Nephron progenitor cell (in vitro differentiated cells): ENCODE measurements around the gene TRPC4AP.

Experiments used
- DNase-seq: peaks from one replicate; pipeline ENCODE4 v3.0.0; 2021
- H3K27ac Mint-ChIP-seq: 2 replicates; pipeline ENCODE4 v1.8.0; 2021; ENCODE audit warnings: mild to moderate bottlenecking, moderate library complexity, mixed read lengths
- H3K27me3 Mint-ChIP-seq: 2 replicates; pipeline ENCODE4 v1.8.0; 2021; ENCODE audit warnings: mild to moderate bottlenecking, low read depth, mixed read lengths; ENCODE audit not compliant: poor library complexity
- H3K36me3 Mint-ChIP-seq: 2 replicates; pipeline ENCODE4 v1.8.0; 2021; ENCODE audit warnings: low read depth, mixed read lengths
- H3K4me1 Mint-ChIP-seq: 2 replicates; pipeline ENCODE4 v1.8.0; 2021; ENCODE audit warnings: mixed read lengths
- H3K4me3 Mint-ChIP-seq: 2 replicates; pipeline ENCODE4 v1.8.0; 2021; ENCODE audit warnings: mild to moderate bottlenecking, moderate library complexity, mixed read lengths
- H3K9me3 Mint-ChIP-seq: 2 replicates; pipeline ENCODE4 v1.8.0; 2021; ENCODE audit warnings: mild to moderate bottlenecking, moderate library complexity, mixed read lengths
- TF ChIP-seq, protein P1 (sequence below): fragments of 200-600 bp; sonication (generic); IDR thresholded peaks from 2 replicates; pipeline ENCODE4 v1.5.0; 2021; ENCODE audit warnings: antibody characterized with exemption

The TRPC4AP gene

DNA sequence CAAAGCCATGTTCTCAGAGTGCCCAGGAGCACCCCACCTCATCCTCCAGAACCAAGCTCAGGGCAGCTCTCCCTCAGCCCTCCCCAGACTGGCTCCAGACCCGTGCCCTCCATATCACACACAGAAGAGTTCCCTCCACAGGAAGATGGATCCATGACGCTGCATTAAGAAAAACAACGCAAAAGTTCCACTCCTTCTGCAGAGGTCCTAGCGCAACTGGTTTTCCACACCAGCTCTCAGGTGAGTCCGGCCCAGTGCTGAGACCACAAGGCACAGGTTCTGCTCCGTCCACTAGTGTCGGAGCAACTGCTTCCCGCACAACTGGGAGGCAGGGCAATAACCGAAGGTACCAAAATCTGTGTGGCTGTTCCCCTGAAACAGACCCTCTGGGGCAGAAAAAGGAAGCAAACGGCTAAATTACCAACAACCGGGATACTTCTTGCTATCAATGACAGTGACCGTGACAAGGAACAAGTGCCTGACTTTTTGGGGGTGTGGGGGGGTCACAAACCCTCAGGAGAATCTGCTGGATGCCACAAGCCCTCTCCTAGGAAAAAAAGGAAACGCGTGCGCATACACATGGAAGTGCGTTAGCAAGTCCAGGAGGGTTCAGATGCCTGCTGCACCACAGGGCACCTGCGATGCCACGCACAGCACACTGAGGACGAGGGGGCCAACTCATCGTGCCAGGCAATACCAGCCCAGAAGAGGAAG is 87.7 kb downstream of the TRPC4AP start:
- Mint-ChIP-seq H3K27me3 (no peaks in the 10 kb centered on the region), H3K27ac (no peak overlapping the region), H3K9me3 (no peaks in the 10 kb centered on the region), H3K4me1 (no peaks in the 10 kb centered on the region), H3K4me3 (no peak overlapping the region), H3K36me3 (peaks cover 37% of the 10 kb centered on the region)
- TF ChIP-seq, protein P1, sequence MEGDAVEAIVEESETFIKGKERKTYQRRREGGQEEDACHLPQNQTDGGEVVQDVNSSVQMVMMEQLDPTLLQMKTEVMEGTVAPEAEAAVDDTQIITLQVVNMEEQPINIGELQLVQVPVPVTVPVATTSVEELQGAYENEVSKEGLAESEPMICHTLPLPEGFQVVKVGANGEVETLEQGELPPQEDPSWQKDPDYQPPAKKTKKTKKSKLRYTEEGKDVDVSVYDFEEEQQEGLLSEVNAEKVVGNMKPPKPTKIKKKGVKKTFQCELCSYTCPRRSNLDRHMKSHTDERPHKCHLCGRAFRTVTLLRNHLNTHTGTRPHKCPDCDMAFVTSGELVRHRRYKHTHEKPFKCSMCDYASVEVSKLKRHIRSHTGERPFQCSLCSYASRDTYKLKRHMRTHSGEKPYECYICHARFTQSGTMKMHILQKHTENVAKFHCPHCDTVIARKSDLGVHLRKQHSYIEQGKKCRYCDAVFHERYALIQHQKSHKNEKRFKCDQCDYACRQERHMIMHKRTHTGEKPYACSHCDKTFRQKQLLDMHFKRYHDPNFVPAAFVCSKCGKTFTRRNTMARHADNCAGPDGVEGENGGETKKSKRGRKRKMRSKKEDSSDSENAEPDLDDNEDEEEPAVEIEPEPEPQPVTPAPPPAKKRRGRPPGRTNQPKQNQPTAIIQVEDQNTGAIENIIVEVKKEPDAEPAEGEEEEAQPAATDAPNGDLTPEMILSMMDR: no peak
- DNase-seq: no peak

DNA sequence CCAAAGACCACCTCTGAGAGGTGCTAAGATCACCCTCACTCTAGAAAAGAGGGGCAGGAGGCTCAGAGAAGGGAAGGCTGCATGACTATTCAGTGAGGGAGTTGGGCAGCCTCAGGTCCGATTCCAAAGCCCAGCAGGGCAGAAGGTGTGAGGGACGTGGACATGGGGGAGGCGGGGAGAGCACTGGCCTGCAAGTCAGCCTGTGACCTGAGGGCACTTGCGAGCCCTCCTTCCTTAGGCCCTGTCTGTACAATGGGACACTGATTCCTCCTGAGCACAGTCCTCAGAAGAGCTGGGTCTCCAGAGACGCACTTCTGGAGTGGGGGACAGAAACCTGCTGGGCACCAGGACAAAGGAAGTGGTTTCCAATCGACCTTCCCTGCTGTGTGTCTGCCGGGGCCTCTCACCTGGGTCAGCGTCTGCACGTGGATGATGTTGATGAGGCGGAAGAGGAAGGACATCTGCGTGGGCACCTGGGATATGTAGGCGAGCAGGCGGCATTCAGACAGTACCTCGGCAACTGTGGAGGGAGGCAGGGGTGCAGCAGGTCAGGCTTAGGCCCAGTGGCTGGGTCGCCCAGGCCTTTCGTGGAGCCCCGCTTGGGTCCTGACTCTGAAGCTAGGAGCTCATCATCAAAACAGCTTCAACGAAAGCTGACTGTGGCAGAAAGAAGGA is 88.4 kb downstream of the TRPC4AP start:
- Mint-ChIP-seq H3K4me3 (no peak overlapping the region), H3K9me3 (no peaks in the 10 kb centered on the region), H3K36me3 (peaks cover 35% of the 10 kb centered on the region), H3K27ac (peak overlapping the region; percentile 61), H3K4me1 (no peaks in the 10 kb centered on the region), H3K27me3 (no peaks in the 10 kb centered on the region)
- TF ChIP-seq, protein P1: no peak
- no peak for DNase-seq

DNA sequence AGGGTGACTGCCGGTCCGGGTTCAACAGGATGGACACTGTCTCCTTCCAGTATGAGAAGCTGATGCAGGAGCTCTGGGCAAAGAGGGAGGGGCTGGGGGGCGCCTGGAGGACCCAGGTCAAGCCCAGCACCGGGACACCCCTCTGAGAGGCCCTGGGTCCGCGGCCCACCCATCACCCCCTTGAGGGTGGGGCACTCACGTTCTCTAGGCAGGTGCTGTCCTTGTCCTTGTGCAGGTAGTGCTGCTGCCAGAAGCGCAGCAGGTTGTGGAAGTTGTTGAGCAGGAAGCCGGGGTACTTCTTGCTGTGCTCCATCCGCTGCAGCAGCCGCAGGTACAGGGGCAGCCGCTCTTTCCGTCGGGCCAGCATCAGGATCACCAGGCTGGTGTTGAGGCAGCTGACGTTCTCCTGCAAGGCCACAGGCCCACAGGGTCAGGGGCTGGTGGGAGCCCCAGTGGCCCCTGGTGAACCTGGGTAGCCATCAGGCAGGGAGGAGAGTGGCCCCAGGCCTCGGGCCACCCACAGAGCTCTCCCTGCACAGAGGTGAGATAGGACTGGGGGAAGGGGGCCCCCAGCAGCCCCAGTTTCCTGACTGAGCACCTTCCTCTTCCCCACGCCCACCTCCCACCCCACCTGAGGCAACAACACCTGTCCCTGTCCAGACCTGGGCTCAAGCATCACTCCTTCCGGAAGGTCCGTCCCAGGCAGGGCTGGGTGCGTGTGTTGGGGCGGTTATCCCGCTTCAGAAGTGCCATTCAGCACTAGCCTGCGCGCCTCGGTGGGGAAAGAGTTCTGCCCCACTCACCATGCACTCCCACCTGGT is 89.2 kb downstream of the TRPC4AP start:
- Mint-ChIP-seq H3K4me1 (no peaks in the 10 kb centered on the region), H3K4me3 (no peak overlapping the region), H3K27me3 (no peaks in the 10 kb centered on the region), H3K36me3 (peaks cover 32% of the 10 kb centered on the region), H3K27ac (peak overlapping the region; percentile 69), H3K9me3 (no peaks in the 10 kb centered on the region)
- DNase-seq: no peak
- TF ChIP-seq, protein P1: no peak

DNA sequence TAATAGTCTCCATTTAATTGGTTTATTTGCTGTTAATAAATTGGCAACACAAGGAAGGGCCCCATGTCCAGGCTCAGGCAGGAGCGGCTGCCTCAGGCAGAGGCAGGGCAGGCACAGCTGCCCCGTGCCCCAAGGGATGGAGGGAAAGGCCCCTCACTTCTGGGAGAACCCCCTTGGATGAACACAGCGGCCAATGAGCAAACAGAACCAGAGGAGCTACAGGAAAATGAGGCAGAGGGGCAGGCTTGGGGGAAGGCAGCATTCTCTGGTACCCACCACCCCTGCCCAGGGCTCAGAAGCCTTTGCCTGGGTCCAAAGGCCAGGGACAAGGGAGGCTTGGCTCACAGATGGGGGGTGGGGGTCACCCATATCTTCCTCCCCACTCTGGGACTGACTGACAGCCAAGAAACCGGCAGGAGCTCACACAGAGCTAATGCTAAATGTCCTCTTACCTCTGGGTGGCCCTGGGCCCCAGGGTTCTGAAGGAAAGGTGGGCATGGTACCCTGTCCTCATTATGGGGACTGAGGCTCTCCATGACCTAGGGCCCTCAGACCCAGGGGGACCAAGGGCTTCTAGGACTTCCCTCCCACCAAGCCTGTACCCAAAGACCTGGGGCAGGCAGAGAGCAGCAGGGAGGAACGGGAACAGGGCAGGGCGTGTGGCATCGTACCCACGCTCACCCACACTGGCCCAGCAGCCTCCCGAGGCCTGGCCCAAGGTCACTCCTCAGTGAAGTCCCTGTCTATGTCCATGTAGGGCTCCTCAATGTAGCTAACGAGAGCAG is 90.0 kb downstream of the TRPC4AP start:
- Mint-ChIP-seq H3K4me3 (no peak overlapping the region), H3K27ac (no peak overlapping the region), H3K36me3 (peaks cover 31% of the 10 kb centered on the region), H3K4me1 (no peaks in the 10 kb centered on the region), H3K27me3 (no peaks in the 10 kb centered on the region), H3K9me3 (no peaks in the 10 kb centered on the region)
- TF ChIP-seq, protein P1: no peak
- no peak for DNase-seq

DNA sequence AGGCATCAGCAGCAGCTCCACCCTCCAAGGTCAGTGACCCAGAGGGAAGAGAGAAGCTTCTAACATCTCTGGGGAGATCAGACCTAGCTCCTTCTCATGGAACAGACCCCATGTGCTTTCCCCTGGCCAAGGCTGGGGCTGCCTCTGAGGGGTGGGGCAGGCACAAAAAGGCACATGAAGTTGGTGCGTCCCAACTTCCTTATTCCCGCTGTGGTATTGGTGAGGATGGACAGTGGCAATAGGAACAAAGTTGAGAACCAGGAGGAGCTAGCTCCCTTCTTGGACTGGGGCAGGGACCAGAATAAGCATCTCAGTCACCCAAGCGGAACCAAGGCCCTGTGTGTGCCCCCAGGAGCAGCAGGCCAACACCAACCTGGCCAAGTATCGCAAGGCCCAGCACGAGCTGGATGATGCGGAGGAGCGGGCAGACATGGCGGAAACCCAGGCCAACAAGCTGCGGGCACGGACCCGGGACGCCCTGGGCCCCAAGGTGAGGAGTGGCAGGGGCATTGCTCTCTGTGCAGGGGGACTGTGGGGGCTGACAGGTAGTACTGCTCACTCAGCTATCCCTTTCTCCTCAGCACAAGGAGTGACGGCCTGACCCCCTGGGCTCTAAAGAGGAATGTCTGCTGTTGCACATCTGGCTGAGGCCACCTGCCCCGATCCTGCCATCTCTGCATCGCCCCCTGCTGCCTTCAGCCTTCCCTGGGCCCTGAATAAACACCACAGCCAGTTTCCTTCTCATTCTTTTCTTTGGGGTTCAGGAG is 90.8 kb downstream of the TRPC4AP start:
- no peaks in the 10 kb centered on the region for H3K9me3 Mint-ChIP-seq
- peaks cover 30% of the 10 kb centered on the region for H3K36me3 Mint-ChIP-seq
- TF ChIP-seq, protein P1: peak; percentile 19
- no peaks in the 10 kb centered on the region for H3K27me3 Mint-ChIP-seq
- H3K27ac Mint-ChIP-seq: no peak overlapping the region
- H3K4me3 Mint-ChIP-seq: no peak overlapping the region
- no peaks in the 10 kb centered on the region for H3K4me1 Mint-ChIP-seq
- no peak for DNase-seq
